Hepatocyte (in vitro differentiated cells): ENCODE measurements around the gene EDDM13. TPM values are rescaled to one million over a fixed set of nuclear protein-coding genes. Genes with fewer than 3 reads are reported as not detected.
"Not testable (repeated sequence)": the region's sequence is repeated elsewhere in the genome, so short reads cannot be mapped to it uniquely, and the experiment has no call there.

ENCODE experiments used
- DNase-seq: peaks from one replicate; pipeline ENCODE4 v3.0.0-alpha.2; 2016; ENCODE audit warnings: low spot score
- H2AFZ ChIP-seq: fragments of 200-600 bp; sonication (generic); 2 replicates; pipeline ENCODE4 v1.6.0; 2016; ENCODE audit warnings: antibody characterized with exemption, mild to moderate bottlenecking
- H3K27ac ChIP-seq: fragments of 200-600 bp; sonication (generic); 2 replicates; pipeline ENCODE4 v1.5.1; 2016; ENCODE audit warnings: mild to moderate bottlenecking
- H3K27me3 ChIP-seq: fragments of 200-600 bp; sonication (generic); 2 replicates; pipeline ENCODE4 v1.6.1; 2016
- H3K36me3 ChIP-seq: fragments of 200-600 bp; sonication (generic); replicated peaks from 2 replicates; pipeline ENCODE4 v1.5.1; 2016; ENCODE audit warnings: low read depth; ENCODE audit not compliant: insufficient read depth
- H3K4me1 ChIP-seq: fragments of 200-600 bp; sonication (generic); 2 replicates; pipeline ENCODE4 v1.5.1; 2016; ENCODE audit warnings: mild to moderate bottlenecking, moderate library complexity; ENCODE audit not compliant: insufficient read depth
- H3K4me2 ChIP-seq: fragments of 200-600 bp; sonication (generic); 2 replicates; pipeline ENCODE4 v1.6.0; 2016
- H3K4me3 ChIP-seq: fragments of 200-600 bp; sonication (generic); 2 replicates; pipeline ENCODE4 v1.5.1; 2016; ENCODE audit warnings: mild to moderate bottlenecking
- H3K79me2 ChIP-seq: fragments of 200-600 bp; sonication (generic); 2 replicates; pipeline ENCODE4 v1.6.0; 2017; ENCODE audit warnings: mild to moderate bottlenecking
- H3K9me2 ChIP-seq: fragments of 200-600 bp; sonication (generic); replicated peaks from 2 replicates; pipeline ENCODE4 v1.6.0; 2017; ENCODE audit warnings: mild to moderate bottlenecking; ENCODE audit not compliant: insufficient read depth
- H3K9me3 ChIP-seq: fragments of 200-600 bp; sonication (generic); 2 replicates; pipeline ENCODE4 v1.5.1; 2016; ENCODE audit warnings: low read depth, mild to moderate bottlenecking
- H4K20me1 ChIP-seq: fragments of 200-600 bp; sonication (generic); 2 replicates; pipeline ENCODE4 v1.6.0; 2016; ENCODE audit warnings: mild to moderate bottlenecking; ENCODE audit not compliant: insufficient read depth, poor library complexity, severe bottlenecking
- CTCF ChIP-seq: fragments of 200-600 bp; sonication (generic); IDR thresholded peaks from 2 replicates; pipeline ENCODE4 v1.5.1; 2016; ENCODE audit warnings: antibody characterized with exemption, mild to moderate bottlenecking; ENCODE audit not compliant: poor library complexity
- EZH2 ChIP-seq: fragments of 200-600 bp; sonication (generic); IDR thresholded peaks from 2 replicates; pipeline ENCODE4 v1.6.1; 2016; ENCODE audit warnings: antibody characterized with exemption, mild to moderate bottlenecking, borderline replicate concordance
- EZH2phosphoT487 ChIP-seq: fragments of 200-600 bp; sonication (generic); IDR thresholded peaks from one replicate; pipeline ENCODE4 v1.6.1; 2018; ENCODE audit warnings: antibody characterized with exemption, mild to moderate bottlenecking, low read depth, moderate library complexity; ENCODE audit not compliant: unreplicated experiment, severe bottlenecking
- WGBS: methylation state at CpG from one replicate; pipeline ENCODE4 v1.1.6; 2016; ENCODE audit warnings: low lambda C conversion rate; ENCODE audit errors: missing lambda C conversion rate; 5-methylcytosine and 5-hydroxymethylcytosine counted together
- polyA plus RNA-seq: library from polyadenylated mRNA; unstranded; fragments of >200 nt; fragmentation: Nextera tagmentation; extraction: Ambion mirVana; gene quantifications from 2 replicates; pipeline ENCODE4 v1.2.1, GENCODE V29; 2016
- total RNA-seq: library from RNA; depleted of rRNA; stranded (reverse); fragments of >200 nt; gene quantifications from 2 replicates; pipeline ENCODE4 v1.2.3, GENCODE V29; 2014

The EDDM13 gene
- total and polyA plus RNA-seq, 2 experiments from 2014 or later: not detected

- no peaks in the 10 kb centered on the region for H3K9me3 ChIP-seq
- H3K27me3 ChIP-seq: no peaks in the 10 kb centered on the region
- H3K4me2 ChIP-seq: no peak overlapping the region
- no peak for TF ChIP-seq EZH2
- TF ChIP-seq CTCF: no peak
- no peak for TF ChIP-seq EZH2phosphoT487
- no peak for DNase-seq
- no peak overlapping the region for H3K27ac ChIP-seq
- no peak overlapping the region for H2AFZ ChIP-seq
- 92% methylated on average over 9 of the region's 9 CpGs for WGBS
- no peaks in the 10 kb centered on the region for H3K36me3 ChIP-seq
- H3K79me2 ChIP-seq: no peaks in the 10 kb centered on the region
- no peak overlapping the region for H3K4me3 ChIP-seq
- no peaks in the 10 kb centered on the region for H4K20me1 ChIP-seq
- H3K4me1 ChIP-seq: no peaks in the 10 kb centered on the region
- H3K9me2 ChIP-seq: no peaks in the 10 kb centered on the region
Measured at GRCh38 chr19:56304243-56304642, 31.7 kb downstream of the EDDM13 start.

GRCh38 chr19:56306016-56306415 is 33.5 kb downstream of the EDDM13 start:
- no peaks in the 10 kb centered on the region for H4K20me1 ChIP-seq
- H3K4me2 ChIP-seq: no peak overlapping the region
- no peaks in the 10 kb centered on the region for H3K36me3 ChIP-seq
- TF ChIP-seq CTCF (no peak), EZH2 (no peak), EZH2phosphoT487 (no peak)
- H3K9me3 ChIP-seq: no peaks in the 10 kb centered on the region
- H3K9me2 ChIP-seq: no peaks in the 10 kb centered on the region
- 95% methylated on average over 9 of the region's 11 CpGs for WGBS
- H3K4me1 ChIP-seq: no peaks in the 10 kb centered on the region
- no peak overlapping the region for H2AFZ ChIP-seq
- DNase-seq: no peak
- H3K27me3 ChIP-seq: no peaks in the 10 kb centered on the region
- H3K4me3 ChIP-seq: no peak overlapping the region
- no peaks in the 10 kb centered on the region for H3K79me2 ChIP-seq
- peak overlapping the region; percentile 27 for H3K27ac ChIP-seq

- H3K36me3 ChIP-seq, H3K27me3 ChIP-seq: not testable (repeated sequence)
Measured at GRCh38 chr19:56307062-56307461, 34.5 kb downstream of the EDDM13 start.

GRCh38 chr19:56308792-56309191 is 36.2 kb downstream of the EDDM13 start:
- H2AFZ ChIP-seq: no peak overlapping the region
- no peaks in the 10 kb centered on the region for H3K36me3 ChIP-seq
- no peak overlapping the region for H3K4me3 ChIP-seq
- no peak for DNase-seq
- peaks cover 5% of the 10 kb centered on the region for H3K79me2 ChIP-seq
- no peaks in the 10 kb centered on the region for H3K9me2 ChIP-seq
- H3K27ac ChIP-seq: no peak overlapping the region
- TF ChIP-seq CTCF: no peak
- no peak for TF ChIP-seq EZH2phosphoT487
- TF ChIP-seq EZH2: no peak
- no peaks in the 10 kb centered on the region for H3K9me3 ChIP-seq
- H3K27me3 ChIP-seq: no peaks in the 10 kb centered on the region
- no peaks in the 10 kb centered on the region for H4K20me1 ChIP-seq
- H3K4me1 ChIP-seq: peaks cover 6% of the 10 kb centered on the region
- no peak overlapping the region for H3K4me2 ChIP-seq
- 96% methylated on average over 7 of the region's 7 CpGs for WGBS

More at GRCh38 chr19:56307062-56307461, 34.5 kb downstream of the EDDM13 start:
- H3K9me3 ChIP-seq, H3K9me2 ChIP-seq, H3K4me1 ChIP-seq, H4K20me1 ChIP-seq, H3K27ac ChIP-seq, H3K4me3 ChIP-seq, H3K4me2 ChIP-seq, DNase-seq, H2AFZ ChIP-seq, H3K79me2 ChIP-seq: not testable (repeated sequence)
- 93% methylated on average over 4 of the region's 6 CpGs for WGBS
